ENCODE data around the gene MRLN. TPM values are rescaled to one million over a fixed set of nuclear protein-coding genes. Genes with fewer than 3 reads are reported as not detected.
A peak's percentile ranks its signal among the peaks of the same experiment; 100 is the strongest.

Gene MRLN
- polyA plus RNA-seq, 1 donor from 2014 or later: not detected

- peak within 1 kb of the TSS; percentile 97 for H3K9ac ChIP-seq (ENCODE audit: low read length)
- no peaks in the 10 kb centered on the region for H3K27me3 ChIP-seq (ENCODE audit: insufficient read depth, low read depth, low read length)
- H3K4me3 ChIP-seq (ENCODE audit: low read length): peak within 1 kb of the TSS; percentile 96
- peaks cover 2% of the 10 kb centered on the region for H3F3A ChIP-seq (ENCODE audit: insufficient read depth, low read length, poor library complexity, severe bottlenecking)
- H4K20me1 ChIP-seq (ENCODE audit: insufficient read depth): no peaks in the 10 kb centered on the region
- no peaks in the 10 kb centered on the region for H3K9me3 ChIP-seq (ENCODE audit: low read length)
- H3K36me3 ChIP-seq (ENCODE audit: insufficient read depth, low read length): peaks cover 4% of the 10 kb centered on the region
- H3K4me2 ChIP-seq (ENCODE audit: low read length): peak within 1 kb of the TSS; percentile 99
- no peaks in the 10 kb centered on the region for H3K9me2 ChIP-seq (ENCODE audit: insufficient read depth, low read length)
- H3K79me2 ChIP-seq (replicated peaks; ENCODE audit: insufficient read depth, low read length): peaks cover 33% of the 10 kb centered on the region
- H2AFZ ChIP-seq (ENCODE audit: low read depth, low read length): peak within 1 kb of the TSS; percentile 83
- peak within 1 kb of the TSS; percentile 82 for H3K27ac ChIP-seq (ENCODE audit: low read length)
- TF ChIP-seq EZH2 (IDR thresholded peaks at IDR 0.05; ENCODE audit: borderline replicate concordance, insufficient read depth, low read length, poor library complexity, severe bottlenecking) (no peak), SMC3 (conservative IDR thresholded peaks at IDR 0.05; ENCODE audit: poor library complexity) (no peak), REST (IDR thresholded peaks at IDR 0.05; ENCODE audit: borderline replicate concordance) (no peak), RAD21 (conservative IDR thresholded peaks at IDR 0.05) (peak; percentile 43), MXI1 (conservative IDR thresholded peaks at IDR 0.05; ENCODE audit: poor library complexity, severe bottlenecking) (peak; percentile 75), EP300 (conservative IDR thresholded peaks at IDR 0.05; ENCODE audit: poor library complexity, severe bottlenecking) (peak; percentile 59), TAF1 (IDR thresholded peaks at IDR 0.05; ENCODE audit: low read depth) (peak; percentile 7), POLR2AphosphoS5 (IDR thresholded peaks at IDR 0.05) (peak; percentile 89), CTCF (IDR thresholded peaks at IDR 0.05; ENCODE audit: poor library complexity, severe bottlenecking) (peak; percentile 80)
These were observed 43.7 kb downstream of the MRLN start, which contains the start of gene SLC16A9 for GRCh38 chr10:59709395-59710125. SLC16A9 (minus strand) TSS chr10:59709850; CDS start chr10:59684291, 25,559 bp downstream.

GRCh38 chr10:59708816-59709394 is 44.4 kb downstream of the MRLN start:
- H3K9ac ChIP-seq (ENCODE audit: low read length): peak overlapping the region; percentile 97
- H3K27ac ChIP-seq (ENCODE audit: low read length): peak overlapping the region; percentile 82
- peaks cover 33% of the 10 kb centered on the region for H3K79me2 ChIP-seq (replicated peaks; ENCODE audit: insufficient read depth, low read length)
- H2AFZ ChIP-seq (ENCODE audit: low read depth, low read length): peak overlapping the region; percentile 83
- H4K20me1 ChIP-seq (ENCODE audit: insufficient read depth): no peaks in the 10 kb centered on the region
- no peaks in the 10 kb centered on the region for H3K9me3 ChIP-seq (ENCODE audit: low read length)
- no peaks in the 10 kb centered on the region for H3K27me3 ChIP-seq (ENCODE audit: insufficient read depth, low read depth, low read length)
- H3K4me2 ChIP-seq (ENCODE audit: low read length): peak overlapping the region; percentile 99
- H3F3A ChIP-seq (ENCODE audit: insufficient read depth, low read length, poor library complexity, severe bottlenecking): peaks cover 2% of the 10 kb centered on the region
- peaks cover 9% of the 10 kb centered on the region for H3K36me3 ChIP-seq (ENCODE audit: insufficient read depth, low read length)
- TF ChIP-seq TAF1 (IDR thresholded peaks at IDR 0.05; ENCODE audit: low read depth) (no peak), POLR2AphosphoS5 (IDR thresholded peaks at IDR 0.05) (no peak), MXI1 (conservative IDR thresholded peaks at IDR 0.05; ENCODE audit: poor library complexity, severe bottlenecking) (no peak), EP300 (conservative IDR thresholded peaks at IDR 0.05; ENCODE audit: poor library complexity, severe bottlenecking) (no peak)
- no peaks in the 10 kb centered on the region for H3K9me2 ChIP-seq (ENCODE audit: insufficient read depth, low read length)
- peak overlapping the region; percentile 96 for H3K4me3 ChIP-seq (ENCODE audit: low read length)

Measured in neural cell (in vitro differentiated cells).